ENCODE measurements around the gene LRRC34.

The LRRC34 gene

DNA sequence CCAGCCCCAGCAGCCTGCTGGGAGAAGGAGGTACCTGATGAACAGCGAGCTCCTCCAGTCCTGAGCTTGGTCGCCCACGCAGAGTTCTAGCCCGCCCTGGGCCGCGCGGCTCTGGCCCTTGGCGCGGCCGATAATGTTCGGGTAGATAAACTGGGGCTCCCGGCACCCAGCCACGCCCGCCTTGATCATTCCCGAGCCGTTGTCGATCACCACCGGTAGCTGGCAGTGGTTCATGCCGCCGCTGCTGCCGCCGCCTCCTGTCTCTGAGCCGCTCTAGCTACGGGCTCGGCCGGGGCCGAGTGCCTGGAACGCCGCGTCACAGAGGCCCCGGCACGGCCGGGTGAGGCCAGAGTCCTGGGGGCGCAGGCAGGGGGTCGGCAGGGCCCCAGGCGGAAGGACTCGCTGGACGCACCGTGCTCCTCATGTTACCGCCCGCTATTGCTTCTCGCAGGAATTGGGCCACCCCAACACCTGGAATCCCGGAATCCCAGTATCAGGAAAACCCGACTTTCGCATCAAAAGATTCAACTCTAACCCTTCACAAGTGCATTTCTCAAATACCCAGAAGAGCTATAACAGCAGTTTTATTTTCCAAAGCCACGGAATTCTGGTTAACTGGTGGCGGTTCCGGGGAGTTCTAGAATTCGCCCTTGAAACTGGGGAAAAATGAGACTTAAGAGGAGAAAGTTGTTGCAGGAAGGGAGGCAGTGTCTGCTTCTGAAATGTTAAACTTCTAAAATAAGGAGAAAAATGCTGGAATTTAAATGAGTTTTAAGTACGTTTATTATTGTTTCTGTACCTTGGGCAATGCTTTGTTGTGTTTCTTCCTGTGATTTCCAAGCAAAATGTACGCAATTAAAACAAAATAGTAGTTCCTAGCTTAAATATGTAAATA is 43.2 kb downstream of the LRRC34 start, which contains the start of gene ACTRT3:
Gene ACTRT3 (minus strand): TSS at position 275 of the 895 bp plus-strand sequence. CDS start 41 bp downstream, at position 234.
- peak; percentile 34 to 41 for DNase-seq (ENCODE audit: extremely low read depth in 1 of 2, low read depth in 1 of 2)

DNA sequence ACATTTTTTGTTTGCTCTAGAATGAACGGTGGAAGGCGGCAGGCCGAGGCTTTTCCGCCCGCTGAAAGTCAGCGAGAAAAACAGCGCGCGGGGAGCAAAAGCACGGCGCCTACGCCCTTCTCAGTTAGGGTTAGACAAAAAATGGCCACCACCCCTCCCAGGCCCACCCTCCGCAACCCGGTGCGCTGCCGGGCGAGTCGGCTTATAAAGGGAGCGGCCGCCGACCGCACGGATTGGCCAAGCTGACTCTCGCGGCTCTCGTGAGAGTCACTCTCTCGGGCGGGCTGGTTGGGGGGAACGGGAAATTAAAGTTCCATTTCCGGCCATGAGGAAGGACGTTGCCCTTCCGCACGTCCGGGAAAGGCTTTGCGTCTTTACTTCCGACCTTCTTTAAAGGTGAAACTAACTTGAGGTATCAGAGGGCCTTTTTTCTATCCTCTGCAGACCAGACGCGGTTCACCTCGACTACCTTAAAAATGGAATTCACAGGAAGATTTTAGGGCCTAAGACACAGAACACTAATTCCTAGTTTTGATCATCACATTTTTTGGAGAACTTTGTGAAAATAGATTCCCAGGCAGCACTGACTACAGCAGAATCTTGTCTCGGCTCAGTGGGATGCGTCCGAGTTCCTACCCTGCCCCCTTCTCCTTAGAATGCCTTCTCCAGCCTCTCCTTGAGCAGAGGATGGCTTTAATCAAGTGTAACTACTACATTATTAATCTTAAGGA is 47.7 kb downstream of the LRRC34 start, which contains the start of gene TERC:
Gene TERC (minus strand): TSS at position 179 of the 731 bp plus-strand sequence.
- peak; percentile 83 to 84 for DNase-seq (ENCODE audit: extremely low read depth in 1 of 2, low read depth in 1 of 2)

DNA sequence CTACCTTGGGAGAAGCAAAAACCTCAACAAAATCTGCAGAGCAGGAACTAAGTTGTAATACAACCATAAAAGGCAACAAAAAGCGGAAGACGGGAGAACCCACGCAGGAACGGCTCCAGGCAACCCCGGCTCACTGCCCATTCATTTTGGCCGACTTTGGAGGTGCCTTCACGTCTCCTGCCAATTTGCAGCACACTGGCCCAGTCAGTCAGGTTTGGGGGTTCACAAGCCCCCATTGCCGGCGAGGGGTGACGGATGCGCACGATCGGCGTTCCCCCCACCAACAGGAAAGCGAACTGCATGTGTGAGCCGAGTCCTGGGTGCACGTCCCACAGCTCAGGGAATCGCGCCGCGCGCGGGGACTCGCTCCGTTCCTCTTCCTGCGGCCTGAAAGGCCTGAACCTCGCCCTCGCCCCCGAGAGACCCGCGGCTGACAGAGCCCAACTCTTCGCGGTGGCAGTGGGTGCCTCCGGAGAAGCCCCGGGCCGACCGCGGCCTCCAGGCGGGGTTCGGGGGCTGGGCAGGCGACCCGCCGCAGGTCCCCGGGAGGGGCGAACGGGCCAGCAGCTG is 48.3 kb downstream of the LRRC34 start:
- DNase-seq (ENCODE audit: extremely low read depth in 1 of 2, low read depth in 1 of 2), result peak; percentile 25 to 44

DNA sequence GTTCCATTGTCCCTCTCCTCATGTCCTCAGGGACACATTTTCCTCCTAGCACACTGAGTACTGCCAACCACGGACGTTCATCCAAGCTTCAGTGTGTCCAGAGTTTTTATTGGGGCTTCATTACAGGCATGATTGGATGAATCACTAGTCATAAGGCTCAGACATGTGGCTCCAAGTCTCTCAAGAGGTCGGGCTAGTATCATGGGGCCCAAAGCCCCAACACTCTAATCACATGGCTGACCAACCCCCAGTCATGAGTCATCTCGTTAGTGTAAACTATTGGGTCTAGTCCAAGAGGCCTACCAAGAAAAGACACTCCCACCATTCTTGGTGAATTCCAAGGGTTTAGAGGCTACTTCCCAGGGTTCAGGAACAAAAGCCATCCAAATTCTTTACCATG is 52.2 kb downstream of the LRRC34 start:
- no peak for DNase-seq (ENCODE audit: extremely low read depth in 1 of 2, low read depth in 1 of 2)

DNA sequence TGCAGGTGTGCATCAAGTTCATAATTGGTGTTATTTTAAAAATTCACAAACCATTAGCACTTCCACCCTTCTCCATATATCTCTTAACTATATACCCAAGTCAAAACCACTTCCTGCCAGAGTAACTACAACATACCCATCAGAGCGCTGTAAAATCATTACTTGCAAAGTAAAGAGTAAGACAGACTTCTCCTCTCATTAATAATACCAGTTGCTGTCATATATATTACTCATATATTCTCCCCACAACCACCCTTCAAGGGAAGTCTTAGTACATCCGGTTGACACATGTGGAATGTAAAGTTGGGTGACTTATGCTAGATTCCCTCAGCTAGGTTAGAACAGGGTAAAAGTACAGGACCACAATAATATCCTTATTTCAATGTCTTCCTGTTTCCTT is 53.4 kb downstream of the LRRC34 start:
- DNase-seq (ENCODE audit: extremely low read depth in 1 of 2, low read depth in 1 of 2), result no peak

DNA sequence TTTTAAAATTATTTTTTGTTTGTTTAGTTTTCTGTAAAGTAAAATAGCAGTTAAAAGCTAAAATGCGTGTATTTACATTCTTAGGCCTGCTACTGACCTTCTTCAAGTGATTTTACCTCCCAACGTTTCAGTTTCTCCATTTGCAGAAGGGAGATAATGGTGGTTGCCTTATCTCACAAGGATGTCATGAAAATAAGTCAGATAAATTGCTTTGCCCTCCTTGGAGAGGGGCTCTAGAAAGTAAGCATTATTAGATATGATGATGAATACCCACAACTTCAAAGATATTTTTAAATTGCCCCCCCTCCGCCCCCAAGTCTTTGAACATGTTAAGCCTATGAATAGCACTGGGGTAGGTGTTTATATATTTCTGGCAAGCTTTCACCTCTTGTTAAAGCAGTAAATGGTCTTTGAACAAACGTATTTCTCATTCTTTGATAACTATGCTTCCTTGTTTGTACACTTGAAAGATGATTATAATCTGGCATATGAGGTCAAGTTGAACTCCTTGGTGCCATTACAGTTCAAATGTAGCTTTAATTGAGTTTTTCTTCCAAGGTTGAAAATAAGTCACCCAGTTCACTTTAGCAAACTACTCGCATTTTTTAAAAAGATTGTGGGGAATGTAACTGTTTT is 54.2 kb downstream of the LRRC34 start:
- DNase-seq (ENCODE audit: extremely low read depth in 1 of 2, low read depth in 1 of 2), result no peak

DNA sequence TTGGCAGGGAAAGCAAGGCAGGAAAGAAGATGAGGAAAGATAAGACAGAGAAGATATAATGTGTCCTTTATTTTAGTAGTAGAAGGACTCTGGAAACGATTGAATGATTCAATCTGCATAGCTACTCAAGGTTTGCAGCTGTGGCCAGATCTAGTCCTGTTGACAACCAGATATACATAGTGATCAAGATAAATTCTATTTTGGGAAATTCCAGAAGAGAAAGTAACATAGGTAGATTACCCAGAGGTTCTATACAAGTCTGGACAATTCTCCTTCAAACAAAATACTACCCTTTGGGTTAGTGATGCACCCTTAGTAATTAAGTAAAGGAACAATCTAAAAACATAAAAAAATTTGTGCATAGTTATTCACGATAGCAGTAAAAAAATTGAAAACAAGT is 57.2 kb downstream of the LRRC34 start:
- no peak for DNase-seq (ENCODE audit: extremely low read depth in 1 of 2, low read depth in 1 of 2)

DNA sequence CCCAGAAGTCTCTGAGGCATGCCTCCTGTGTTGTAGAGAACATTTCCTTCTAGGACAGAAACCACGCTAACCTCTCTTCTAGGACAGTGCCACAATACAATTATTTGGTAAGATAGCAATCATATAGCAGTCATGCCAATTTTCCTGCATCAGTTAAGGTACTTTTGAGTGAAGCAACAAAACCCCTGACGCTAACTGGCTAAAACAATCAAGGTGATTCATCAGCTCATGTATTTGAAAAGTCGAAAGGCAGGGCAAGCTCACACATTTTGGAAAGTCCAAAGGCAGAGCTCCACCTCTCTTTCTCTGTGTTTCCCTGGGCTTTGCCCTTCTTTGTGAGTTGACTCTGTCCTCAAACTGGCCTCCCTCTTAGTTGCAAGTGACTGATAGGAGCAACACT is 58.0 kb downstream of the LRRC34 start:
- DNase-seq (ENCODE audit: extremely low read depth in 1 of 2, low read depth in 1 of 2), result no peak

DNA sequence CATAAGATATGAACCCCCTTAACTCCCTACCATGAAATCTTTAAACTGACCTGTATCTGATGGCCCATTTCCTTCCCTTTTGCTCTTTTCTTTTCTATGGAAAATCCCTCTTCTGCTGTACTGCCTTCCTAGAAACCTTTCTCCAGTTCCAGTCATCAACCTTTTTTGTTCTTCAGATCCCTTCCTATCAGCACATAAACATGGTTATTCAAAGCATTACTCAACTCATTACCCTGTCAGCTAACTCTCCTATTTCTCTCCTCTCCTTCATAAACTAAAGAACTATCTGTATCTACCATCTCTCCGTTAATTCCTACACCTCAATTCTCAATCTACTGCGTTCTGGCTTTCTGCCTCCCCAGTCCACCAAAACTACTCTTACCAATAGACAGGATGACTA is 60.8 kb downstream of the LRRC34 start:
- DNase-seq (ENCODE audit: extremely low read depth in 1 of 2, low read depth in 1 of 2), result no peak

DNA sequence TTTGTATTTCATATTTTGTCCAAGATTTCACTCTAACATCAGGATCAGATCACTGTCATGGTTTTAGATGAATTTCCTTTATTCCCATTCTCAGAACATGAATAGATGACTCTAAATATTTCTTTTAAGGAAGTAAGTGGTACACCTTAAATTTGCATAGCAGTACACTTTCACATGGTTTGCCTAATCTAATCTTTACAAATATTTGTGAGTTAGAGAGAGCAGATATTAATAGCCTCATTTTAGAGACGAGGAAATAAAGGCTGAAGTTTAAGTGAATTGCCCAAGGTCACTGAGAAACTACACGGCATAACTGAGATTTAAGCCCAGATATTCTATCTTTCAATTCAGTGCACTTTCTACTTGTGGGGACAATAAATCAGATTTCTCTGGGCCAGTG is 62.0 kb downstream of the LRRC34 start:
- DNase-seq (ENCODE audit: extremely low read depth in 1 of 2, low read depth in 1 of 2), result no peak

DNA sequence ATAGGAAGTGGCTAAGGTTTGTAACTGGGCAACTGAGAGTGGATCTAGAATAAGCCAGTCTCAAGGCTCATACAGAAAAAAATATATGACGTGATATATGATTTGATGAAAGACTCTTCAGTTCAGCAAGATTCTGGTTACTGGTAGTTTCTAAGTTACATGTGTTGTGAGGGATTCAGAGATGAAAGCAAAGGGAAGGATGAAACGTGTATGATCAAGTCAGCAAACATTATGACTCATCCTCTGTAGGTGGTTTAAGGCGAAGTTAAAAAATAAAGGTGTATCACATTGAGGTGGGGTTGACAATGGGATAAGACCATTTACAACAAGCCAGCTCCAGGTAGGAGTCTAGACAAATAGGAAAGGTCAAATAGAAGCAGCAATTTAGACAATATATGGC is 64.0 kb downstream of the LRRC34 start:
- DNase-seq (ENCODE audit: extremely low read depth in 1 of 2, low read depth in 1 of 2), result no peak

DNA sequence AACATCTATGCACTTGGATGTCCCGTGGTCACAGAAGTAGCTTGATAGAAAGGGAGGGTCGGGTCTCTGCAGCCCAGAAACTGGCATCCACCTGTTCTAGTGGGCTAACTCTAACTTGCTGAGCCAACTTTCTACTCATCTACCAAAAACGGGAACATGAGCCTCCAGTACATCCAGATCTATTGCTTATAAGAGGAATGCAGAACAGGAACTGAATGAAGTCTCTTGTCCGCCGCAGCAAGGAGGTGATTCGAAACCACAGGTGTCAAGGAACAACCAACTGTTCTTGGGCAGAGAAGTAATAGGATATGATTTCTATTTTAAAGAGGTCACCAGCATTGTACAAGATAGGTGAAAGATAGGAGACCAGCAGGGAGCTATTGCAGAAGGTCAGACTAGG is 65.8 kb downstream of the LRRC34 start:
- no peak for DNase-seq (ENCODE audit: extremely low read depth in 1 of 2, low read depth in 1 of 2)

DNA sequence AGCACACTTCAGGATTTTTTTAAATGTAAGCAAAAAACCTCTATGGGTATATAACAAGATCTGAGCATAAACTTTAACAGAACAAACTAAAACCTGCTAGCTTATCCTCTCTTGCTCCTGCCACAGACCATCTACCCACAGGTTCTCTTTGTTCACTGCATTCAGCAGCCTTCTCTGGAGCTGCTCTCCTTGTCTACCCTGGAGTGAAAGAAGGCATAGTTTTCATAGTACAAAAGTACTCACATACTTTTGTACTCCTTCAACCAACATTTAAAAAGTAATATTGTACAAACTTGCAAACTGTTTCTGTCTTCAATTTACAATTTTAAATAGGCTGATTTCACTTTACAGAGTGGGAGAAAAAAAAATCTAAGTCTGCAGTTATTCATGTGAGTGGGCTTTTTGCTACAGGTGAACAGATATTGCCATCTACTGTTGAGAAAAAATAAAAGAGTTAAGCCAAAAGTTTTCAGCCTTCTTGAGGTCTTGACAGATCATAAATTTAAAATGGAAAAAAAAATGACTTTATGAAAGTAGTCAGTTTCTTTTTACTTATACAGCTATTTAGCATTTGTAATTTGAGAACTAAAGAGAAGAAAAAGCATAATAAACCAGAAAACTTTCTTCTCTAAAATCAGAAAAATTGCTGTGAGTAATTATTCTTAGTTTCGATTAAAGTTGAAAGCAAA is 68.2 kb downstream of the LRRC34 start:
- no peak for DNase-seq (ENCODE audit: extremely low read depth in 1 of 2, low read depth in 1 of 2)

All from activated CD8-positive, alpha-beta memory T cell treated with anti-CD3 and anti-CD28 coated beads for 1 hour (primary cell).